HepG2 (cell line): ENCODE measurements around the gene FGFR3. TPM values are rescaled to one million over a fixed set of nuclear protein-coding genes. Genes with fewer than 3 reads are reported as not detected.

ENCODE experiments used
- ATAC-seq: fragments of 200-7000 bp; cut with Tn5 transposase; 3 replicates; pipeline ENCODE4 v1.9.1; 2020; ENCODE audit warnings: mild to moderate bottlenecking, moderate library complexity
- BruUV-seq: library from RNA; stranded (reverse); fragments of 400-500 nt; replicated peaks from 2 replicates; lab custom pipeline; 2021; lab: Mats Ljungman, UMichigan
- CTCF ChIA-PET: fragments of 300-600 bp; formaldehyde crosslinking; extraction: SDS; loops from one replicate; lab custom pipeline; 2021; ENCODE audit warnings: low total read pairs, inconsistent platforms, low intra/inter-chr PET ratio; lab: Yijun Ruan, JAX
- POLR2A ChIA-PET: fragments of 350-600 bp; sonication (Branson Sonifier 250); formaldehyde crosslinking; loops from one replicate; lab custom pipeline; 2020; ENCODE audit warnings: antibody characterized with exemption, inconsistent platforms; lab: Yijun Ruan, JAX
- DNase-seq: peaks from one replicate; pipeline ENCODE4 v3.0.0-alpha.2; 2015; ENCODE audit warnings: low spot score
- FAIRE-seq: peaks from 3 replicates; lab custom pipeline; 2011; peaks lifted over from hg19 to GRCh38; lab: Jason Lieb, UNC
- H2AFZ ChIP-seq: one replicate; pipeline ENCODE4 v1.6.1; 2011; ENCODE audit warnings: low read length, inconsistent platforms
- H3K27ac ChIP-seq: fragments of 300-600 bp; 3 replicates; pipeline ENCODE4 v1.8.0; 2011; ENCODE audit warnings: mixed run types, mild to moderate bottlenecking, mixed read lengths, low read length, inconsistent platforms; ENCODE audit not compliant: insufficient read depth; ENCODE audit errors: extremely low read length
- H3K27me3 ChIP-seq, 2 experiments: fragments of 200-600 bp in 1 of 2; 2 replicates in 1 of 2; 3 replicates in 1 of 2; pipeline versions ENCODE4 v1.6.0 to v1.8.0; 2011; ENCODE audit warnings: low read length in 2 of 2, mild to moderate bottlenecking in 2 of 2, moderate library complexity in 2 of 2, inconsistent platforms in 1 of 2; ENCODE audit not compliant: insufficient read depth in 2 of 2, control insufficient read depth in 1 of 2
- H3K36me3 ChIP-seq, 2 experiments: fragments of 200-600 bp in 1 of 2; replicated peaks in 1 of 2; 2 replicates in 1 of 2; 3 replicates in 1 of 2; pipeline versions ENCODE4 v1.5.1 to v1.8.0; 2011; ENCODE audit warnings: low read length in 2 of 2, inconsistent platforms in 1 of 2; ENCODE audit not compliant: insufficient read depth in 2 of 2, control insufficient read depth in 1 of 2
- H3K4me1 ChIP-seq: 2 replicates; pipeline ENCODE4 v1.5.1; 2012; ENCODE audit warnings: low read length, inconsistent platforms; ENCODE audit not compliant: insufficient read depth
- H3K4me2 ChIP-seq: 2 replicates; pipeline ENCODE4 v1.6.0; 2011; ENCODE audit warnings: low read depth, low read length, inconsistent platforms
- H3K4me3 ChIP-seq, 3 experiments: fragments of 200-600 bp in 1 of 3; sonication (generic), shearing (Covaris generic) in 1 of 3; replicated peaks in 1 of 3; 2 replicates each; pipeline ENCODE4 v1.5.1; 2011 to 2016; ENCODE audit warnings: low read length in 3 of 3, inconsistent platforms in 2 of 3, low read depth in 2 of 3, mild to moderate bottlenecking in 2 of 3, control low read depth in 1 of 3, mixed read lengths in 1 of 3; ENCODE audit not compliant: insufficient read depth in 1 of 3
- H3K79me2 ChIP-seq: one replicate; pipeline ENCODE4 v1.6.1; 2011; ENCODE audit warnings: low read length, inconsistent platforms; ENCODE audit not compliant: insufficient read depth
- H3K9ac ChIP-seq: 2 replicates; pipeline ENCODE4 v1.6.0; 2011; ENCODE audit warnings: mild to moderate bottlenecking, low read depth, low read length, inconsistent platforms; ENCODE audit not compliant: insufficient read depth
- H3K9me3 ChIP-seq: 2 replicates; pipeline ENCODE4 v1.5.1; 2012; ENCODE audit warnings: mild to moderate bottlenecking, low read length
- H4K20me1 ChIP-seq: 2 replicates; pipeline ENCODE4 v1.6.0; 2011; ENCODE audit warnings: inconsistent platforms, mild to moderate bottlenecking, low read length, moderate library complexity; ENCODE audit not compliant: insufficient read depth
- AGO2 ChIP-seq: fragments of 200-400 bp; formaldehyde crosslinking; optimal IDR thresholded peaks from 2 replicates; pipeline ENCODE3; 2017; ENCODE audit warnings: mild to moderate bottlenecking, low read depth, low read length, moderate library complexity
- AKAP8 ChIP-seq: sonication (generic); formaldehyde crosslinking; IDR thresholded peaks from 2 replicates; pipeline ENCODE4 v1.5.1; 2020; ENCODE audit warnings: mild to moderate bottlenecking, missing genetic modification reagents
- SALL1 ChIP-seq: sonication (generic); formaldehyde crosslinking; IDR thresholded peaks from 2 replicates; pipeline ENCODE4 v1.8.0; 2022; ENCODE audit warnings: mild to moderate bottlenecking, missing genetic modification reagents
- TCF7 ChIP-seq: sonication (generic); IDR thresholded peaks from 2 replicates; pipeline ENCODE4 v1.6.1; 2016; ENCODE audit warnings: antibody characterized with exemption, low read depth
- ZEB1 ChIP-seq: IDR thresholded peaks from 2 replicates; pipeline ENCODE4 v1.6.1; 2012; ENCODE audit warnings: mild to moderate bottlenecking, low read depth, inconsistent platforms; ENCODE audit not compliant: insufficient replicate concordance
- ZNF354B ChIP-seq: sonication (generic); formaldehyde crosslinking; IDR thresholded peaks from 2 replicates; pipeline ENCODE4 v1.8.0; 2022; ENCODE audit warnings: mild to moderate bottlenecking, missing genetic modification reagents
- WGBS: methylation state at CpG from one replicate; pipeline ENCODE4 v1.1.6; 2017; ENCODE audit warnings: low lambda C conversion rate; 5-methylcytosine and 5-hydroxymethylcytosine counted together
- in situ Hi-C: cut with HindIII; loops from 2 replicates; pipeline ENCODE4 v1.10.0; 2017; ENCODE audit warnings: low pct_unique_long_range_greater_than_20kb; ENCODE audit not compliant: extremely low pct_ligation_motif_present
- intact Hi-C: fragments of 100-400 bp; cut with micrococcal nuclease; formaldehyde crosslinking; loops from one replicate; pipeline ENCODE4 v1.10.0; 2022; ENCODE audit not compliant: unreplicated experiment
- polyA plus RNA-seq, 8 experiments: library from polyadenylated mRNA; depleted of rRNA in 3 of 8; stranded (reverse) in 7 of 8; unstranded in 1 of 8; fragments of >200 nt; fragmentation: Illumina TruSeq in 4 of 8; extraction: Trizol in 4 of 8; gene quantifications; 2 replicates each; pipeline versions ENCODE4 v1.2.1 to v1.2.3, GENCODE V29; 2011 to 2016; ENCODE audit warnings: low read depth in 4 of 8, missing spikeins in 1 of 8, mixed read lengths in 1 of 8; ENCODE audit not compliant: insufficient read depth in 1 of 8
- total RNA-seq, 5 experiments: library from RNA; depleted of rRNA; stranded (reverse); fragments of >200 nt; fragmentation: Illumina TruSeq; extraction: Trizol; gene quantifications; 2 replicates each; pipeline ENCODE4 v1.2.3, GENCODE V29; 2016; ENCODE audit warnings: low read depth in 1 of 5

Gene FGFR3
- total and polyA plus RNA-seq, 2 of the 13 experiments (the other 11 are each of a cell fraction or from before 2014, with no cell fraction given) = 103 to 109 TPM

DNA sequence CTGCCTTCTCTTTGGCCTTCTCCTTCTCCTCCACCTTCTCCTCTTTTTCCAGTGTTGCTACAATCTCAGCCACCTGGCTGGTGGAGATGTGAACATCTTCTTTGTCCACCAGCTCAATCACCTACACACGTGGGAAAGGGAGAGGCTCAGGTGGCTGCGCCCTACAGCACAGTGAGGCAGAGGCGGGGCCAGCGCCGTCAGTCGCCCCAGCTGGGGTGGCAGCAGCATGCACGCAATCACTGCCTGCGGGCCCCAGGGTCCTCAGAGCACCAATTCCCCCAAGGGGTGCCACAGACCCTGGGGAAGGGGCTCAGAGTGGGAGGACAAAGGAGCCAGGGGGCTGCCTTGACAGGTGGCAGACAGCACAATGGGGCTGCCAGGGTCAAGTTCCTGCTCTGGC lies 21.4 kb downstream of the FGFR3 start:
- 99% methylated on average over 8 of the region's 8 CpGs for WGBS
- Histone ChIP-seq H3K9ac (no peak overlapping the region), H3K4me2 (no peak overlapping the region), H3K36me3 (peaks cover 20 to 50% of the 10 kb centered on the region in 2 experiments), H2AFZ (no peak overlapping the region), H3K4me3 (no peak overlapping the region), H3K27ac (no peak overlapping the region), H3K79me2 (no peaks in the 10 kb centered on the region), H4K20me1 (no peaks in the 10 kb centered on the region), H3K4me1 (peaks cover 10% of the 10 kb centered on the region), H3K9me3 (no peaks in the 10 kb centered on the region), H3K27me3 (no peaks in the 10 kb centered on the region)
- in situ Hi-C loops = no loop called here
- no peak for FAIRE-seq
- ChIA-PET POLR2A (interaction anchor here (1.0 kb wide), 1 partner anchor 121 kb away, joined by 3 read pairs; no protein-coding TSS in a partner anchor), CTCF (interaction anchor here (1.3 kb wide), 1 partner anchor 9 kb away, joined by 3 read pairs; no protein-coding TSS in a partner anchor)
- no TSS peak for BruUV-seq
- intact Hi-C loops = loop anchor here (5.0 kb wide), 2 partner anchors 37 to 83 kb away; no protein-coding TSS in a partner anchor
- no peak for ATAC-seq
- DNase-seq = no peak
- TF ChIP-seq ZNF354B (CRISPR knock-in tag) (no peak), AGO2 (peak; percentile 31)

DNA sequence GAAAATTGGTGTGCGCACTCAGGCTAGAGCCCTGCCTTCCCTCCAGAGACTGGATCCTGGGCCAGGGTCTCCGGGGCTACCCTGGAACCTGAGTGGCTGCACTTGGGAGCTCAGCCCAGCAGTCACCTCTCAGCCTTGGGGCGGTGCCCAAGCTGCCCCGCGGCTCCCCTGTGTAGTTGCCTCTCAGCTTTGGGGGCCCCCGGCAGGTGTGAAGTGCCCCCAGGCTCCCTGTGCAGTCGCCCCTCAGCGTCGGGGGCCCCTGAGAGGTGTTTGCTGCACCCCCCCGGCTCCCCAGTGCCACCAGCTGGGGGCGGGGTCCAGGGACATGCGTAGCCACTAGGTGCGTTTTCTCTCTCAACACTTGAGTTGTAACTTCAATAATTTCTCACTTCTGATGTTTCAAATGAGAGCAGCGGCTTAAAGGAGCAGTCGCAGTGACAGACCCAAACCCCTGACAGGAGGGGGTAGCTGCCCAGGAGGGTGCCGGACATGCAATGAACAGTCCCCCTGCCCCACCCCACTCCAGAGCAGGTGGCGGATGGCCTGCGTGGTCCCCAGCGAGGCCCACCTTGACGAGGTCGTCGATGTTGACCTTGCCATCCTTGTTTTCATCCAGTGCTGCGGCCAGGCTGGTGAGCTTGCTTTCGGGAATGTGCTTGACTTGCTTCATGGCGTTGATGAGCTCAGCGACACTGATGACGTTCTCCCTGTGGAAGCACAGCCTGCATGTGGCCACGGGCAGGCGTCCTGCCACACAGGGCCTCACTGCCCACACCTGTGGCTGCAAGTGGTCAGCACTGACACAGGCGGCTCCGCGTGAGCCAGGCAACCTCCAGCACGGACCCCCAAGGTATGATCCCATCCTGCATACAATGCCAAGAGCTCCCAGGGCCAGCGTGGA lies 22.3 kb downstream of the FGFR3 start:
- ChIA-PET POLR2A (no interaction called here), CTCF (interaction anchor here (1.3 kb wide), 1 partner anchor 8 kb away, joined by 3 read pairs; no protein-coding TSS in a partner anchor)
- H3K9me3 ChIP-seq = no peaks in the 10 kb centered on the region
- FAIRE-seq (no peak), ATAC-seq (no peak), DNase-seq (no peak)
- intact Hi-C loops = no loop called here
- no peak overlapping the region for H3K27ac ChIP-seq
- no peaks in the 10 kb centered on the region for H3K79me2 ChIP-seq
- TF ChIP-seq SALL1 (CRISPR knock-in tag) (no peak), TCF7 (no peak), AGO2 (peak; percentile 55), AKAP8 (CRISPR knock-in tag) (no peak), ZEB1 (no peak)
- H2AFZ ChIP-seq = no peak overlapping the region
- no peak overlapping the region for H3K9ac ChIP-seq
- H3K4me2 ChIP-seq = no peak overlapping the region
- BruUV-seq = no TSS peak
- H4K20me1 ChIP-seq = no peaks in the 10 kb centered on the region
- H3K36me3 ChIP-seq = peaks cover 20 to 58% of the 10 kb centered on the region in 2 experiments
- H3K4me3 ChIP-seq = no peak overlapping the region
- H3K4me1 ChIP-seq = peaks cover 1% of the 10 kb centered on the region; the same call in 1 of the 2 replicates
- in situ Hi-C loops = no loop called here
- 95% methylated on average over 18 of the region's 34 CpGs for WGBS
- H3K27me3 ChIP-seq = no peaks in the 10 kb centered on the region
